NCI-H1417 treated with DMSO at 0.1 percent for 48 hours (cell line): Measurements from ENCODE around the gene QSOX2.

ENCODE experiments used
- DNase-seq: peaks from one replicate; lab custom pipeline; 2025; lab: John Stamatoyannopoulos, UW

QSOX2 gene

GRCh38 chr9:136245219-136246150 lies at the start of gene QSOX2:
TSS of gene QSOX2 (minus strand) at chr9:136245812. CDS start at chr9:136245803, 9 bp downstream.
- DNase-seq, result peak; percentile 53

GRCh38 chr9:136295055-136295454 lies 49.4 kb upstream of the QSOX2 start:
- DNase-seq, result no peak

GRCh38 chr9:136294437-136294836 lies 48.8 kb upstream of the QSOX2 start:
- no peak for DNase-seq

- no peak for DNase-seq
Observed at GRCh38 chr9:136293476-136294077, 48.0 kb upstream of the QSOX2 start.

- no peak for DNase-seq
Observed at GRCh38 chr9:136292591-136293448, 47.2 kb upstream of the QSOX2 start.

- DNase-seq, result no peak
Observed at GRCh38 chr9:136292026-136292538, 46.5 kb upstream of the QSOX2 start.

- no peak for DNase-seq
Observed at GRCh38 chr9:136291306-136292025, 45.9 kb upstream of the QSOX2 start.

- DNase-seq, result no peak
Observed at GRCh38 chr9:136290508-136291000, 44.9 kb upstream of the QSOX2 start.

GRCh38 chr9:136289651-136290507 lies 44.3 kb upstream of the QSOX2 start:
- no peak for DNase-seq

- no peak for DNase-seq
Observed at GRCh38 chr9:136287960-136288753, 42.5 kb upstream of the QSOX2 start.

GRCh38 chr9:136286987-136287379 lies 41.4 kb upstream of the QSOX2 start:
- no peak for DNase-seq

GRCh38 chr9:136286359-136286986 lies 40.9 kb upstream of the QSOX2 start:
- no peak for DNase-seq

- no peak for DNase-seq
Observed at GRCh38 chr9:136285501-136286358, 40.1 kb upstream of the QSOX2 start.

GRCh38 chr9:136284951-136285350 lies 39.3 kb upstream of the QSOX2 start:
- DNase-seq, result no peak

GRCh38 chr9:136284311-136284710 lies 38.7 kb upstream of the QSOX2 start:
- no peak for DNase-seq

GRCh38 chr9:136283291-136284235 lies 38.0 kb upstream of the QSOX2 start:
- peak; percentile 38 for DNase-seq
